Germinal center (tissue), 1 donor: ENCODE results near the gene SBF1.
A peak's percentile ranks its signal among the peaks of the same experiment; 100 is the strongest.
"Not testable (repeated sequence)": the region's sequence is repeated elsewhere in the genome, so short reads cannot be mapped to it uniquely, and the experiment has no call there.

Source experiments
- DNase-seq: peaks from one replicate; pipeline ENCODE4 v3.0.0; 2012; ENCODE audit warnings: mixed read lengths, low spot score

The SBF1 gene, protein sequence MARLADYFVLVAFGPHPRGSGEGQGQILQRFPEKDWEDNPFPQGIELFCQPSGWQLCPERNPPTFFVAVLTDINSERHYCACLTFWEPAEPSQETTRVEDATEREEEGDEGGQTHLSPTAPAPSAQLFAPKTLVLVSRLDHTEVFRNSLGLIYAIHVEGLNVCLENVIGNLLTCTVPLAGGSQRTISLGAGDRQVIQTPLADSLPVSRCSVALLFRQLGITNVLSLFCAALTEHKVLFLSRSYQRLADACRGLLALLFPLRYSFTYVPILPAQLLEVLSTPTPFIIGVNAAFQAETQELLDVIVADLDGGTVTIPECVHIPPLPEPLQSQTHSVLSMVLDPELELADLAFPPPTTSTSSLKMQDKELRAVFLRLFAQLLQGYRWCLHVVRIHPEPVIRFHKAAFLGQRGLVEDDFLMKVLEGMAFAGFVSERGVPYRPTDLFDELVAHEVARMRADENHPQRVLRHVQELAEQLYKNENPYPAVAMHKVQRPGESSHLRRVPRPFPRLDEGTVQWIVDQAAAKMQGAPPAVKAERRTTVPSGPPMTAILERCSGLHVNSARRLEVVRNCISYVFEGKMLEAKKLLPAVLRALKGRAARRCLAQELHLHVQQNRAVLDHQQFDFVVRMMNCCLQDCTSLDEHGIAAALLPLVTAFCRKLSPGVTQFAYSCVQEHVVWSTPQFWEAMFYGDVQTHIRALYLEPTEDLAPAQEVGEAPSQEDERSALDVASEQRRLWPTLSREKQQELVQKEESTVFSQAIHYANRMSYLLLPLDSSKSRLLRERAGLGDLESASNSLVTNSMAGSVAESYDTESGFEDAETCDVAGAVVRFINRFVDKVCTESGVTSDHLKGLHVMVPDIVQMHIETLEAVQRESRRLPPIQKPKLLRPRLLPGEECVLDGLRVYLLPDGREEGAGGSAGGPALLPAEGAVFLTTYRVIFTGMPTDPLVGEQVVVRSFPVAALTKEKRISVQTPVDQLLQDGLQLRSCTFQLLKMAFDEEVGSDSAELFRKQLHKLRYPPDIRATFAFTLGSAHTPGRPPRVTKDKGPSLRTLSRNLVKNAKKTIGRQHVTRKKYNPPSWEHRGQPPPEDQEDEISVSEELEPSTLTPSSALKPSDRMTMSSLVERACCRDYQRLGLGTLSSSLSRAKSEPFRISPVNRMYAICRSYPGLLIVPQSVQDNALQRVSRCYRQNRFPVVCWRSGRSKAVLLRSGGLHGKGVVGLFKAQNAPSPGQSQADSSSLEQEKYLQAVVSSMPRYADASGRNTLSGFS (N-terminal part only)

GRCh38 chr22:50474710-50475651 is at the start of gene SBF1:
SBF1 (minus strand) TSS chr22:50475035; CDS start chr22:50474840, 195 bp downstream.
- DNase-seq = peak; percentile 98

DNA sequence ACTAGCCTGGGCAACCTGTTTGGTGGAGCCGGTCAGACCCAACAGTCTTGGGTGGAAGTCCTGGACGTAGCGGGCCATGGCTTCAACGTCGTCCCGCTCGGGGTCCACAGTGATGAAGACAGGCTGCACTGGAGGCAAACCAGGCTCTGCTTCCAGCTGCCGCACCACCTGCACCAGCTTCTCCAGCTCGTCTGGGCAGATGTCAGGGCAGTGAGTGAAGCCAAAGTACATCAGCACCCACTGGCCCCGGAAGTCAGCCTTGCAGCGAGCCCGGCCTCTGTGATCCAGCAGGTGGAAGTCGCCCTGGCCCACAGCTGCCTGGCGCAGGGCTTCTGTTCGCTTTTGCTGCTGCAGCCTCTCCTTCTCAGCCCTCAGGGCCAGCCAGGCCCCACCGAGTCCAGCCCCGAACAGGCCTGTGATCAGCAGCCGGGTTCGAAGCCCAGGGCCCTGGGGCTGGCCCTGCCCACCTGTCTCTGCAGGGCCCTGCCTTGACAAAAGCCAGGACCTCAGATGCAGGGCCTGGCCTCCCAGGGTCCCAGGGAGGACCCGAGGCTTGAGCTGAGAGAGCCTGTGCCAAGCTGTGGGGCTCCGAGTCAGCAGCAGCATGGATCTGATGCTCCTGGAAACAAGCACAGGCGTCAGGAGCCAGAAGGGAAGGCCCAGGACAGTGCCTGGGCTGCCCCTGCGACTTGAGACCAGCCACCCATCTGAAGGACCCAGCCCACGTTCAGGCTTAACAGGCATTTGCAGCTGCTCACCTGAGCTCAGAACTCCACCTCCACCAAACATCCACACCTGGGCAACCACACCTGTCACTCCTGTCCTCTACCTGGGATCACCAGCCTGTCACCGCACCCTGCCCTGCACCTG is 49.2 kb upstream of the SBF1 start:
- DNase-seq = no peak

GRCh38 chr22:50523458-50523805 is 48.6 kb upstream of the SBF1 start:
- DNase-seq = no peak

GRCh38 chr22:50522806-50523438 is 48.1 kb upstream of the SBF1 start:
- DNase-seq = no peak

DNA sequence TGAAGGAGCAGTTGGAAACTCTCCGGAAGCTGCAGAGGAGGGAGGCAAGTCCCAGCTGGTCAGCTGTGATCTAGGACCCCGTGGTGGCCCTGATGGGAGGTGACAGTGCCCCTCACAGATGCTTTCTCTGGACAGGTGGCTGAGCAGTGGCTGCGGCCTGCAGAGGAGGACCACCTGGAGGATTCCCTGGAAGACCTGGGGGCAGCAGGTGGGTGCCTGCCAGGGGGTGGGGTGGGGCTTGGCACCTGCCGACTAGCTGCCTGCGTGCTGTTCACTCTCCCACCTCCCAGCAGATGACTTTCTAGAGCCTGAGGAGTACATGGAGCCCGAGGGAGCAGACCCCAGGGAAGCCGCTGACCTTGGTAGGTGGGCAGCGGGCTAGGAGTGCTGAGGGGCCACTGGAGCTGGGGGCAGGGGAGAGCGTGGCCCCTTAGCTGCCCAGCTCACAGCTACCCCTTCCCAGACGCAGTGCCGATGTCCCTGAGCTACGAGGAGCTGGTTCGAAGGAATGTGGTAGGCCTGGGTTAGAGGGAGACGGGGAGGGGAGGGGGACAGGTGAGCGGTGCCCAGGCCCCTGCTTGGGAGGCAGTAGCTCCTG is 47.5 kb upstream of the SBF1 start:
- DNase-seq = no peak

DNA sequence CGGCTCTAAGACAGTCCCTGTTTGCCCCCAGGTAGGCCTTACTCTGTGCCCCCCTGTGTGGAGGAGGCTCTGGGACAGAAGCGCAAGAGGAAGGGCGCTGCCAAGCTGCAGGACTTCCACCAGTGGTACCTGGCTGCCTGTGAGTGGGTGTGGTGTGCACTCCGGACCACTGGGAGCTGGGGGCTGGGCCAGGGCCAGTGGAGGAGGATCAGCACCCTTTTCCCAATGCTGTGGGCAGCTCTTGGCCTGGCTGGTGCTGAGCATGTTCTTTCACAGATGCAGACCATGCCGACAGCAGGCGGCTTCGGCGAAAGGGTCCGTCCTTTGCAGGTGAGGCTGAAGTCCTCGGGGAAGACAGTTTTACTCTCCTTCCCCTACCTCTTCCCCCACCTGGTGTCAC is 46.9 kb upstream of the SBF1 start:
- no peak for DNase-seq

DNA sequence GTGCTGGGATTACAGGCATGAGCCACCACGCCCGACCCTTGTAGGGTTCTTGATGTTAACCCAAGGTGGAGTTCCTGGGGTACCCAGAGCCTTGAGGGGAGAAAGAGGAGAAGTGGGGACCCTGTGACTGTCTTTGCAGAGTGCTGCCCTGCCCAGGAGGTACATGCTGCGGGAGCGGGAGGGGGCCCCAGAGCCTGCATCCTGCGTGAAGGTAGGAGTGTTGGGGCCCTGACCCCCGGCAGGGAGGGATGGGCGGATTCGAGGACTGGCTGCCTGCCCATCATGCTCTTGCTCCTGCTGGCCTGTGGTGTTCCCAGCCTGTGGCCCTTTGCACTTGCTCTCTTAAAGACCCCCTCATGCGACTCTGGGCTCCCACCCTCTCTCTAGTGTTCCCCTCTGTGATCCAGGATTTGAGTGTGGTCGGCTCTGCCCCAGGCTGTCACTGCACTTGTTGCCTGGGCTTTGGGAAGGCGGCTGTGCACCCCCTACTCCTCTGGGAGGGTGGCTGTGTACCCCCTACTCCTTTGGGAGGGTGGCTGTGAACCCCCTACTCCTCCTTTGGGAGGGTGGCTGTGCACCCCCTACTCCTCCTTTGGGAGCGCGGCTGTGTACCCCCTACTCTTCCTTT is 46.1 kb upstream of the SBF1 start:
- DNase-seq = no peak

DNA sequence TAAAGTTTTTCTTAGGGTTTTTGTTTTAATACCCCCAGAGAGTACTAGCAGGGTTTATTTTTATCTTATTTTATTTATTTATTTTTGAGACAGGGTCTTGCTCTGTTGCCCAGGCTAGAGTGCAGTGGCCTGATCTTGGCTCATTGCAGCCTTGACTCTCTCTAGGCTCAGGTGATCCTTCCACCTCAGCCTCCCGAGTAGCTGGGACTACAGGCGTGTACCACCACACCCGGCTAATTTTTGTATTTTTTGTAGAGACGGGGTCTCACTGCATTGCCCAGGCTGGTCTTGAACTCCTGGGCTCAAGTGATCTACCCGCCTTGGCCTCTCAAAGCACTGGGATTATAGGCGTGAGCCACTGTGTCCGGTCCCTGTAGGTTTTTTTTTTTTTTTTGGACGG is 45.3 kb upstream of the SBF1 start:
- DNase-seq = not testable (repeated sequence)

DNA sequence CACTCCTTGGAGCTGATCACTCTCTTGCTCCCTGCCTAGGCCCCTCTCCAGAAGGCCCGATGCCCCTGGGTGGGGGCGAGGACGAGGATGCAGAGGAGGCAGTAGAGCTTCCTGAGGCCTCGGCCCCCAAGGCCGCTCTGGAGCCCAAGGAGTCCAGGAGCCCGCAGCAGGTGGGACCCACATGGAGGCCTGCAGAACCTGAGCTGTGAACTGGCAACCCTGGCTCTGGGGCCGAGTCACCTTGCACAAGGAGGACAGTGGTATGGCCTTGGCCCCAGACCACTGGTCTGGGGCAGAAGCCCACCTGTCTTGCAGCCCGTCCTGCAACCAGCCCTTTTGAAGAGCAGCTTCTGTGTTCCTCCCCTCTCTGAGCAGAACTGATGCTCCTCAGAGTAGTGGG is 44.3 kb upstream of the SBF1 start:
- DNase-seq = no peak

- DNase-seq = no peak
Measured at GRCh38 chr22:50518606-50519005, 43.8 kb upstream of the SBF1 start.

GRCh38 chr22:50517495-50518260 is 42.8 kb upstream of the SBF1 start:
- no peak for DNase-seq

GRCh38 chr22:50516891-50517290 is 42.1 kb upstream of the SBF1 start:
- DNase-seq = no peak

DNA sequence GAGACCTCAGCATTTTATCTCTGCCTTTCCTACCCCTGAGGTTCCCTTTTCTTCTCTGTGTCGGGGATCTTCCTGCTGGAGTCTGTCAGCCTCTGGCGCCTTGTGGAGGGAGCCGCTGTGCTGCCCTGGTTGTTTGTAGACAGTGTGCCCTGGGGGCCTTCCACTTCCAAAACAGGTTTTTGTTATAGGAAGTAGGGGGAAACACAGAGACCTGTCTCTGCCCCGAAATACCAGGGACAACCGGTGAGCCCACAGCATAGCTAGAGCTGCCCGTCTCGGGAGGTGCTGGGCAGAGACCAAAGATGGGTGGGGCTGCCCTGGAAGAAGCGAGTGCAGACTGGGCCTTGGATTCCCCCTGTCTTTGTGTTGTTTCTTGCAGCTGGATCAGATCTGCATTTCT is 41.2 kb upstream of the SBF1 start:
- no peak for DNase-seq

GRCh38 chr22:50513175-50513574 is 38.3 kb upstream of the SBF1 start:
- DNase-seq = no peak

DNA sequence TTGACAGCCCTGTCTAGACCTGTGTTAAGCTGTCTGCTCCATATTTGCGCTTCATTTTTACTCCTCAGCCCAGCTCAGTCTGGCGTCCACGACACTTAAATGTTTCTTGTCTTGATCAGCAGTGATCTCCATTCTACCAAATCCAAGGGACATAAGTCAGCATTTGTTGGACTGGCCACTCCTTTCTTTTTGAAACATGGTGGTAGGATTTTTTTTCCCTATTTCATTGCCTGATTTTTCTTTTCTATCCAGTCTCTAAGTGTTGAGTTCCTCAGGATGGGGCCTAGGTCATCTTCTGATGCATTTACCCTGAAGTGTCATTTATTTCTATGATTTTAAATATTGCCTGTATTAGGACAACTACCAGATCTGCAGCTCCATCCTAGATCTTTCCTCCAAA is 34.1 kb upstream of the SBF1 start:
- no peak for DNase-seq

DNA sequence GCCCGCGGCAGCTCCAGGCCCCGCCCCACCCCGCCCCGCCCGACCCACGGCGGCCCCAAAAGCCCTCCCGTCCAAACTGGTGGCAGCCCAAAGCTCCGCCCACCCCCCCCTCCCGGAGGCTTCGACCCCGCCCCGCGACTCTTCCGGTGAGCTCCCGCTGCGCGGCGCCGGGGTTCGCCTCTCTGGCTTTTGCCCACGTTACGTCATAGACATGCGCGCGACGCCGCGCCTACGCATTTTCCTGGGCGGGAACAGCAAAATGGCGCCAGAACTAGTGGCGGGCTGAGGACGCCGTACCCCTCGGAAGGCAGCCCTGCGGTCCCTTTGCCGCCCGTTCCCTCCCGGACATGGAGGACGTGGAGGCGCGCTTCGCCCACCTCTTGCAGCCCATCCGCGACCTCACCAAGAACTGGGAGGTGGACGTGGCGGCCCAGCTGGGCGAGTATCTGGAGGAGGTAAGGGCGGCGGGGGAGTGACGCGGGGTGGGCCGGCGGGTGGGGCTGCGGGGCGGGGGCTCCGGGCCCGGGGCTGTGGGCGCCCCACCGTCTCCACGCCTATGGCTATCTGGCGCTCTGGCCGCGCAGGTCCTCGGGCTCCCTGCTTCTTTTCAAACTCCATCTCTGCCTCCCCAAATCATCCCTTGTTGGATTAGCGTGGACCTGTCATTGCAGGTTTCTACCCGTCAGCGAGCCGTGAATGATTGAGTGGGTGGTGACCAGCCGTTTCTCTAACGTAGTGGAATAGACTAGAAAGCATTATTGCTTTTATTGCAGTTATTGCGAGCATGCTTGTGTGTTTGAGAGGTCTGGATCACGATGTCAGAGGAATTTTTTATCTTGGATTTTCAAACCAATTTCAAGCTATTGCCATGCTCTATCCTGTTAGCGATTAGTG is 33.4 kb upstream of the SBF1 start, which contains the start of gene NCAPH2:
TSS of gene NCAPH2 (plus strand) at position 234 of the 894 bp plus-strand sequence. CDS start at position 348, 114 bp downstream.
- peak; percentile 100 for DNase-seq

DNA sequence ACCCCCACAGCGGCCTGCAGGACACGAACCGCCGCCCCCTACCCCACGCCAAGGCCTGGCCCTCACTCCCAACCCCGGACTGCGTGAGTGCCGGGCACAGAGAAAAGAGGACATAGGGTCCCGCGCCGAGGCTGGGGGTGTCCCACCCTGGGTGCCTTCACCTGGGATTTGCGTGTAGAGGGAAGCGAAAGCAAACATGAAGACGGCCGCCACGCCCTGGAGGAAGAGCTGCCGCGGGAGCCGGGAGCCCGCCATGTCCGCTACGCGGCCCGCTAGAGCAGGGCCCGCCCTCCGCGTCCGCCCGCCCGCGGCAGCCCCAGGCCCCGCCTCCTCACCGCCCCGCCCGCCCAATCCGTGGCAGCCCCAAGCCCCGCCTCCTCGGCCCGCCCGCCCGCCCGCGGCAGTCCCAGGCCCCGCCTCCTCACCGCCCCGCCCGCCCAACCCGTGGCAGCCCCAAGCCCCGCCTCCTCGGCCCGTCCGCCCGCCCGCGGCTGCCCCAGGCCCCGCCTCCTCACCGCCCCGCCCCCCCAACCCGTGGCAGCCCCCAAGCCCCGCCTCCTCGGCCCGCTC is 32.7 kb upstream of the SBF1 start, which contains the start of gene LMF2:
TSS of gene LMF2 (minus strand) at position 282 of the 570 bp plus-strand sequence. CDS start at position 255, 27 bp downstream.
- DNase-seq = peak; percentile 96
